ENCODE measurements around the gene NOTCH1.

- TF ChIP-seq CTCF (IDR thresholded peaks at IDR 0.05; ENCODE audit: borderline replicate concordance, extremely low read depth, low read length, poor library complexity, severe bottlenecking): no peak
- no peak for TF ChIP-seq EZH2 (IDR thresholded peaks at IDR 0.05; ENCODE audit: borderline replicate concordance, low read depth, low read length, severe bottlenecking)
Measured at GRCh38 chr9:136482046-136482792, 63.6 kb downstream of the NOTCH1 start.

Data from DND-41 (cell line).